K562 (cell line): ENCODE measurements around the gene A1BG. TPM values are rescaled to one million over a fixed set of nuclear protein-coding genes. Genes with fewer than 3 reads are reported as not detected.

Experiments
- ATAC-seq: fragments of 200-7000 bp; cut with Tn5 transposase; 3 replicates; pipeline ENCODE4 v1.9.1; 2020; ENCODE audit warnings: moderate library complexity
- BruUV-seq: library from RNA; stranded (reverse); fragments of 400-500 nt; replicated peaks from 2 replicates; lab custom pipeline; 2021; lab: Mats Ljungman, UMichigan
- CTCF ChIA-PET: fragments of 300-600 bp; formaldehyde crosslinking; extraction: SDS; loops from one replicate; lab custom pipeline; 2021; ENCODE audit warnings: low intra/inter-chr PET ratio; lab: Yijun Ruan, JAX
- POLR2A ChIA-PET: fragments of 300-600, 350-650 bp; sonication (Branson Sonifier 250); formaldehyde crosslinking; extraction: SDS; loops from one replicate; lab custom pipeline; 2021; ENCODE audit warnings: antibody characterized with exemption, inconsistent platforms; lab: Yijun Ruan, JAX
- DNase-seq, 4 experiments: peaks; one replicate each; pipeline versions ENCODE4 v3.0.0 to v3.0.0-alpha.2; 2011 to 2018; ENCODE audit warnings: low spot score in 3 of 4, mixed read lengths in 3 of 4; ENCODE audit errors: extremely low read depth in 1 of 4
- FAIRE-seq: peaks from 2 replicates; lab custom pipeline; 2011; peaks lifted over from hg19 to GRCh38; lab: Jason Lieb, UNC
- H2AFZ ChIP-seq: 2 replicates; pipeline ENCODE4 v1.6.0; 2011; ENCODE audit warnings: low read depth, low read length, control low read depth, inconsistent platforms
- H3K27ac ChIP-seq: fragments of 200-600 bp; 3 replicates; pipeline ENCODE4 v1.8.0; 2011; ENCODE audit warnings: low read depth, mild to moderate bottlenecking, control low read depth, inconsistent platforms, low read length, moderate library complexity, mixed read lengths; ENCODE audit errors: extremely low read depth
- H3K27me3 ChIP-seq, 2 experiments: fragments of 300-600 bp in 1 of 2; 2 replicates in 1 of 2; 3 replicates in 1 of 2; pipeline versions ENCODE4 v1.6.0 to v1.8.0; 2011; ENCODE audit warnings: inconsistent platforms in 2 of 2, low read length in 2 of 2, mild to moderate bottlenecking in 1 of 2, mixed read lengths in 1 of 2, moderate library complexity in 1 of 2; ENCODE audit not compliant: control insufficient read depth in 2 of 2, insufficient read depth in 2 of 2
- H3K36me3 ChIP-seq: fragments of 300-600 bp; 3 replicates; pipeline ENCODE4 v1.8.0; 2011; ENCODE audit warnings: mild to moderate bottlenecking, low read length, inconsistent platforms; ENCODE audit not compliant: control insufficient read depth, insufficient read depth
- H3K4me1 ChIP-seq, 2 experiments: fragments of 200-600 bp in 1 of 2; replicated peaks in 1 of 2; 2 replicates in 1 of 2; 3 replicates in 1 of 2; pipeline versions ENCODE4 v1.5.1 to v1.8.0; 2011; ENCODE audit warnings: inconsistent platforms in 2 of 2, low read length in 2 of 2, mild to moderate bottlenecking in 1 of 2, mixed read lengths in 1 of 2, moderate library complexity in 1 of 2; ENCODE audit not compliant: control insufficient read depth in 2 of 2, insufficient read depth in 2 of 2
- H3K4me2 ChIP-seq: 2 replicates; pipeline ENCODE4 v1.6.1; 2011; ENCODE audit warnings: low read length, control low read depth, inconsistent platforms, mixed read lengths; ENCODE audit not compliant: insufficient read depth
- H3K4me3 ChIP-seq: fragments of 200-600 bp; sonication (generic), shearing (Covaris generic); 2 replicates; pipeline ENCODE4 v1.5.1; 2016; ENCODE audit warnings: control low read depth, inconsistent platforms
- H3K79me2 ChIP-seq: fragments of 200-600 bp; 3 replicates; pipeline ENCODE4 v1.8.0; 2011; ENCODE audit warnings: low read length, inconsistent platforms; ENCODE audit not compliant: control insufficient read depth, insufficient read depth
- H3K9ac ChIP-seq, 2 experiments: 2 replicates each; pipeline versions ENCODE4 v1.6.0 to v1.6.1; 2011; ENCODE audit warnings: low read depth in 2 of 2, low read length in 2 of 2, control low read depth in 1 of 2, inconsistent platforms in 1 of 2, mild to moderate bottlenecking in 1 of 2, mixed read lengths in 1 of 2; ENCODE audit not compliant: insufficient read depth in 1 of 2
- H3K9me1 ChIP-seq: one replicate; pipeline ENCODE4 v1.6.0; 2011; ENCODE audit warnings: inconsistent platforms, mild to moderate bottlenecking, low read length, moderate library complexity; ENCODE audit not compliant: control insufficient read depth, insufficient read depth
- H3K9me3 ChIP-seq: replicated peaks from 2 replicates; pipeline ENCODE4 v1.5.1; 2011; ENCODE audit warnings: low read depth, low read length, inconsistent platforms; ENCODE audit not compliant: control insufficient read depth, insufficient read depth
- H4K20me1 ChIP-seq: replicated peaks from 2 replicates; pipeline ENCODE4 v1.6.1; 2011; ENCODE audit warnings: low read length, inconsistent platforms, mixed read lengths; ENCODE audit not compliant: control insufficient read depth, insufficient read depth
- CBX2 ChIP-seq: fragments of 200-600 bp; sonication (generic); IDR thresholded peaks from one replicate; pipeline ENCODE4 v1.6.1; 2012; ENCODE audit warnings: mild to moderate bottlenecking, low read length, inconsistent platforms; ENCODE audit not compliant: insufficient read depth, poor library complexity, severe bottlenecking
- CTBP1 ChIP-seq: fragments of 450-650 bp; IDR thresholded peaks from 2 replicates; pipeline ENCODE4 v1.6.1; 2016; ENCODE audit warnings: borderline replicate concordance
- FOXA3 ChIP-seq, 2 experiments: fragments of 450-650 bp in 1 of 2; sonication (generic) in 1 of 2; formaldehyde crosslinking; IDR thresholded peaks in 1 of 2; conservative IDR thresholded peaks in 1 of 2; 2 replicates each; pipeline versions ENCODE4 v1.4.0 to v1.8.0; 2020 to 2022; ENCODE audit warnings: mild to moderate bottlenecking in 2 of 2, missing genetic modification reagents in 1 of 2
- MTF1 ChIP-seq: fragments of 250-450 bp; sonication (Bioruptor Pico); IDR thresholded peaks from 2 replicates; pipeline ENCODE4 v1.9.0; 2021; ENCODE audit warnings: moderate library complexity, mild to moderate bottlenecking, inconsistent platforms, borderline replicate concordance
- NFE2L1 ChIP-seq: fragments of 450-650 bp; IDR thresholded peaks from 2 replicates; pipeline ENCODE4 v1.6.1; 2016; ENCODE audit warnings: missing genetic modification characterization, low read depth, mild to moderate bottlenecking, missing compliant biosample characterization, moderate library complexity, borderline replicate concordance
- ZC3H8 ChIP-seq: fragments of 450-650 bp; IDR thresholded peaks from 2 replicates; pipeline ENCODE4 v1.6.1; 2017
- ZNF134 ChIP-seq: fragments of 250-450 bp; sonication (Bioruptor Pico); conservative IDR thresholded peaks from 2 replicates; pipeline ENCODE4 v1.4.0; 2020
- ZNF785 ChIP-seq: fragments of 250-450 bp; sonication (Bioruptor Pico); IDR thresholded peaks from 2 replicates; pipeline ENCODE4 v1.4.0; 2020; ENCODE audit warnings: mild to moderate bottlenecking
- WGBS: fragments of 100-300 bp; shearing (Covaris generic); methylation state at CpG from one replicate; pipeline ENCODE4 v1.1.6; 2016; ENCODE audit warnings: low coverage, mixed read lengths; ENCODE audit not compliant: insufficient coverage; ENCODE audit errors: missing lambda C conversion rate; 5-methylcytosine and 5-hydroxymethylcytosine counted together
- in situ Hi-C: fragments of 300-500 bp; cut with MboI; formaldehyde crosslinking; loops from 4 replicates; pipeline ENCODE4 v1.15.0; 2018; ENCODE audit warnings: inconsistent platforms, mixed read lengths
- intact Hi-C: fragments of 100-400 bp; cut with micrococcal nuclease; formaldehyde crosslinking; loops from 2 replicates; pipeline ENCODE4 v1.14.2; 2022
- polyA plus RNA-seq, 8 experiments: library from polyadenylated mRNA; depleted of rRNA in 4 of 8; stranded (reverse) in 5 of 8; unstranded in 3 of 8; fragments of >200 nt; fragmentation: Nextera tagmentation in 2 of 8; fragmentation: Illumina TruSeq in 1 of 8; extraction: Ambion mirVana in 2 of 8; extraction: Trizol in 1 of 8; gene quantifications; 2 replicates each; pipeline versions ENCODE4 v1.2.1 to v1.2.3, GENCODE V29; 2011 to 2014; ENCODE audit warnings: inconsistent platforms in 1 of 8, missing spikeins in 1 of 8
- total RNA-seq, 7 experiments: library from RNA; depleted of rRNA in 6 of 7; stranded (reverse); fragments of >200 nt in 6 of 7; fragmentation: Illumina TruSeq in 2 of 7; extraction: Trizol in 2 of 7; gene quantifications; 2 replicates each; pipeline versions ENCODE4 v1.2.1 to v1.2.3, GENCODE V29; 2011 to 2021; ENCODE audit warnings: low replicate concordance in 1 of 7
- TF ChIP-seq, protein P1 (sequence below): fragments of 250-450 bp; sonication (Bioruptor Pico); IDR thresholded peaks from 2 replicates; pipeline ENCODE4 v1.8.0; 2022; ENCODE audit warnings: inconsistent platforms, mild to moderate bottlenecking, moderate library complexity, borderline replicate concordance
- TF ChIP-seq, protein P2 (sequence below): fragments of 450-650 bp; formaldehyde crosslinking; IDR thresholded peaks from 2 replicates; pipeline ENCODE4 v1.4.0; 2020; ENCODE audit warnings: mild to moderate bottlenecking, moderate library complexity
- TF ChIP-seq, protein P3 (sequence below): IDR thresholded peaks from 2 replicates; pipeline ENCODE4 v1.6.1; 2016; ENCODE audit warnings: missing genetic modification characterization, missing compliant biosample characterization

Gene A1BG
- total and polyA plus RNA-seq, 9 of the 15 experiments (the other 6 are each of a cell fraction or from before 2014, with no cell fraction given) = 0.10 to 19.8 (median 2.6) TPM

- H3K4me1 ChIP-seq = peaks cover 9 to 10% of the 10 kb centered on the region in 2 experiments; a peak in 4 of 5 replicates
- H2AFZ ChIP-seq = no peak overlapping the region
- POLR2A ChIA-PET = no interaction called here
- peaks cover 57% of the 10 kb centered on the region for H3K36me3 ChIP-seq
- WGBS = 100% methylated on average over 1 of the region's 1 CpG
- intact Hi-C loops = no loop called here
- TF ChIP-seq CTBP1 = no peak
- TF ChIP-seq, protein P1, sequence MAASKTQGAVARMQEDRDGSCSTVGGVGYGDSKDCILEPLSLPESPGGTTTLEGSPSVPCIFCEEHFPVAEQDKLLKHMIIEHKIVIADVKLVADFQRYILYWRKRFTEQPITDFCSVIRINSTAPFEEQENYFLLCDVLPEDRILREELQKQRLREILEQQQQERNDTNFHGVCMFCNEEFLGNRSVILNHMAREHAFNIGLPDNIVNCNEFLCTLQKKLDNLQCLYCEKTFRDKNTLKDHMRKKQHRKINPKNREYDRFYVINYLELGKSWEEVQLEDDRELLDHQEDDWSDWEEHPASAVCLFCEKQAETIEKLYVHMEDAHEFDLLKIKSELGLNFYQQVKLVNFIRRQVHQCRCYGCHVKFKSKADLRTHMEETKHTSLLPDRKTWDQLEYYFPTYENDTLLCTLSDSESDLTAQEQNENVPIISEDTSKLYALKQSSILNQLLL (CRISPR knock-in tag) = no peak
- no TSS peak for BruUV-seq
- H4K20me1 ChIP-seq = no peaks in the 10 kb centered on the region
- CTCF ChIA-PET = no interaction called here
- H3K9ac ChIP-seq = no peak overlapping the region
- DNase-seq (no peak), ATAC-seq (no peak), FAIRE-seq (no peak)
- H3K4me3 ChIP-seq = no peak overlapping the region
- in situ Hi-C loops = no loop called here
- no peak overlapping the region for H3K4me2 ChIP-seq
- H3K9me3 ChIP-seq = peaks cover 2% of the 10 kb centered on the region; the same call in 1 of the 2 replicates
- no peak overlapping the region for H3K27ac ChIP-seq
- H3K27me3 ChIP-seq = no peaks in the 10 kb centered on the region
- no peaks in the 10 kb centered on the region for H3K9me1 ChIP-seq
- no peaks in the 10 kb centered on the region; the same call in 2 of the 3 replicates for H3K79me2 ChIP-seq
Measured at GRCh38 chr19:58336216-58336615, 17.1 kb downstream of the A1BG start.

- Histone ChIP-seq H3K4me3 (no peak overlapping the region), H3K27me3 (no peaks in the 10 kb centered on the region), H2AFZ (no peak overlapping the region), H3K9me1 (no peaks in the 10 kb centered on the region), H3K79me2 (peaks cover 4% of the 10 kb centered on the region; the same call in 1 of the 3 replicates), H3K36me3 (peaks cover 53% of the 10 kb centered on the region), H3K27ac (no peak overlapping the region), H3K9ac (no peak overlapping the region), H3K4me2 (no peak overlapping the region), H3K9me3 (peaks cover 2% of the 10 kb centered on the region; the same call in 1 of the 2 replicates), H3K4me1 (peaks cover 9 to 13% of the 10 kb centered on the region in 2 experiments; a peak in 4 of 5 replicates), H4K20me1 (no peaks in the 10 kb centered on the region)
- in situ Hi-C loops (no loop called here), intact Hi-C loops (no loop called here)
- ChIA-PET CTCF (no interaction called here), POLR2A (interaction anchor here (0.6 kb wide), 1 partner anchor 50 kb away, joined by 3 read pairs; no protein-coding TSS in a partner anchor)
- no peak for ATAC-seq
- no TSS peak for BruUV-seq
- no peak for FAIRE-seq
- DNase-seq = no peak
- 80% methylated on average over 3 of the region's 3 CpGs for WGBS
- TF ChIP-seq CBX2 (no peak), MTF1 (CRISPR knock-in tag) (no peak), NFE2L1 (tag) (no peak), ZC3H8 (no peak), FOXA3 (CRISPR knock-in tag; conservative IDR thresholded peaks at IDR 0.05 in 1 of 2, IDR thresholded peaks at IDR 0.05 in 1 of 2) (no peak), ZNF134 (CRISPR knock-in tag) (no peak), ZNF785 (CRISPR knock-in tag) (no peak)
- TF ChIP-seq, protein P2, sequence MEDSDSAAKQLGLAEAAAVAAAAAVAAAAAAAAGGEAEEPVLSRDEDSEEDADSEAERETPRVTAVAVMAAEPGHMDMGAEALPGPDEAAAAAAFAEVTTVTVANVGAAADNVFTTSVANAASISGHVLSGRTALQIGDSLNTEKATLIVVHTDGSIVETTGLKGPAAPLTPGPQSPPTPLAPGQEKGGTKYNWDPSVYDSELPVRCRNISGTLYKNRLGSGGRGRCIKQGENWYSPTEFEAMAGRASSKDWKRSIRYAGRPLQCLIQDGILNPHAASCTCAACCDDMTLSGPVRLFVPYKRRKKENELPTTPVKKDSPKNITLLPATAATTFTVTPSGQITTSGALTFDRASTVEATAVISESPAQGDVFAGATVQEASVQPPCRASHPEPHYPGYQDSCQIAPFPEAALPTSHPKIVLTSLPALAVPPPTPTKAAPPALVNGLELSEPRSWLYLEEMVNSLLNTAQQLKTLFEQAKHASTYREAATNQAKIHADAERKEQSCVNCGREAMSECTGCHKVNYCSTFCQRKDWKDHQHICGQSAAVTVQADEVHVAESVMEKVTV (CRISPR knock-in tag) = no peak
- TF ChIP-seq, protein P3, sequence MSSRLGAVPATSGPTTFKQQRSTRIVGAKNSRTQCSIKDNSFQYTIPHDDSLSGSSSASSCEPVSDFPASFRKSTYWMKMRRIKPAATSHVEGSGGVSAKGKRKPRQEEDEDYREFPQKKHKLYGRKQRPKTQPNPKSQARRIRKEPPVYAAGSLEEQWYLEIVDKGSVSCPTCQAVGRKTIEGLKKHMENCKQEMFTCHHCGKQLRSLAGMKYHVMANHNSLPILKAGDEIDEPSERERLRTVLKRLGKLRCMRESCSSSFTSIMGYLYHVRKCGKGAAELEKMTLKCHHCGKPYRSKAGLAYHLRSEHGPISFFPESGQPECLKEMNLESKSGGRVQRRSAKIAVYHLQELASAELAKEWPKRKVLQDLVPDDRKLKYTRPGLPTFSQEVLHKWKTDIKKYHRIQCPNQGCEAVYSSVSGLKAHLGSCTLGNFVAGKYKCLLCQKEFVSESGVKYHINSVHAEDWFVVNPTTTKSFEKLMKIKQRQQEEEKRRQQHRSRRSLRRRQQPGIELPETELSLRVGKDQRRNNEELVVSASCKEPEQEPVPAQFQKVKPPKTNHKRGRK (tag) = no peak
Measured at GRCh38 chr19:58335630-58336029, 17.7 kb downstream of the A1BG start.
